CD4-positive, alpha-beta T cell treated with Interleukin-17A for 4 hours (primary cell): ENCODE results near the gene SIGLEC12.
"Not testable (repeated sequence)": the region's sequence is repeated elsewhere in the genome, so short reads cannot be mapped to it uniquely, and the experiment has no call there.

Experiments
- DNase-seq: peaks from one replicate; pipeline ENCODE4 v3.0.0-alpha.2; 2020; ENCODE audit warnings: mixed read lengths

Gene SIGLEC12

GRCh38 chr19:51521781-51522180 is 20.2 kb upstream of the SIGLEC12 start:
- DNase-seq: no peak

- DNase-seq: no peak
Observed at GRCh38 chr19:51521357-51521756, 19.8 kb upstream of the SIGLEC12 start.

- DNase-seq: no peak
Observed at GRCh38 chr19:51520728-51521127, 19.1 kb upstream of the SIGLEC12 start.

- DNase-seq: peak; percentile 22
Observed at GRCh38 chr19:51514866-51515481, 13.4 kb upstream of the SIGLEC12 start.

- DNase-seq: no peak
Observed at GRCh38 chr19:51513968-51514367, 12.4 kb upstream of the SIGLEC12 start.

- DNase-seq: no peak
Observed at GRCh38 chr19:51511353-51511752, 9.8 kb upstream of the SIGLEC12 start.

- no peak for DNase-seq
Observed at GRCh38 chr19:51509823-51510660, 8.4 kb upstream of the SIGLEC12 start.

GRCh38 chr19:51508059-51508733 is 6.6 kb upstream of the SIGLEC12 start:
- no peak for DNase-seq

GRCh38 chr19:51507640-51508058 is 6.0 kb upstream of the SIGLEC12 start:
- DNase-seq: no peak

- DNase-seq: no peak
Observed at GRCh38 chr19:51507192-51507591, 5.6 kb upstream of the SIGLEC12 start.

GRCh38 chr19:51505904-51506303 is 4.3 kb upstream of the SIGLEC12 start:
- no peak for DNase-seq

- no peak for DNase-seq
Observed at GRCh38 chr19:51503896-51504295, 2.3 kb upstream of the SIGLEC12 start.

GRCh38 chr19:51503286-51503817 is 1.8 kb upstream of the SIGLEC12 start:
- no peak for DNase-seq

GRCh38 chr19:51500931-51501330 is 669 bp downstream of the SIGLEC12 start:
- not testable (repeated sequence) for DNase-seq

GRCh38 chr19:51497666-51498065 is 3.9 kb downstream of the SIGLEC12 start:
- no peak for DNase-seq

- DNase-seq: no peak
Observed at GRCh38 chr19:51493776-51494175, 7.8 kb downstream of the SIGLEC12 start.

- no peak for DNase-seq
Observed at GRCh38 chr19:51491586-51491985, 10.0 kb downstream of the SIGLEC12 start.

- DNase-seq: no peak
Observed at GRCh38 chr19:51490676-51491075, 10.9 kb downstream of the SIGLEC12 start.

- DNase-seq: no peak
Observed at GRCh38 chr19:51489113-51489512, 12.5 kb downstream of the SIGLEC12 start.

GRCh38 chr19:51488491-51488890 is 13.1 kb downstream of the SIGLEC12 start:
- no peak for DNase-seq

- no peak for DNase-seq
Observed at GRCh38 chr19:51485960-51486660, 15.5 kb downstream of the SIGLEC12 start.

GRCh38 chr19:51480590-51480989 is 21.0 kb downstream of the SIGLEC12 start:
- no peak for DNase-seq
